Measurements from ENCODE around the gene XPC. TPM values are rescaled to one million over a fixed set of nuclear protein-coding genes. Genes with fewer than 3 reads are reported as not detected.
"Not testable (repeated sequence)": the region's sequence is repeated elsewhere in the genome, so short reads cannot be mapped to it uniquely, and the experiment has no call there.

The XPC gene
- total RNA-seq, 1 donor from 2014 or later, result 33.3 TPM

DNA sequence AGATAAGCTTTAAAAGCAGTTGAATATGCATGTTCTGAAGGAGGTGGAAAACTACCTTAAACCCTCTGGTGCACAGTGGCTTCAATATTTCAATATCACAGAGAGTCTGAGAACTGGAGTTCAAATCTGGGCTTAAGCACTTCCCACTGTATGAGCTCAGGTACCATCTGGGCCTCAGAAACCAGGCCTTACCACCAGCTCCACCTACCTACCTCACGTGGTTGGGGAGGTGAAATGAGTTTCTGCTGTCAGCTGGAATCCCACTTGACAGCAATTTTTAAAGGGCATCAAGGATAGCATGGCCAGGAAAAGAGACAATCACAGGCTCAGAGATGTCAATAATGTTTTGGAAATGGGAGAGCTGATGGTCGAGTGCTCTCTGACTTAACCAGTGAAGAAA is 58.8 kb downstream of the XPC start:
- no peak for DNase-seq (ENCODE audit: low spot score)

- DNase-seq (ENCODE audit: low spot score), result no peak
Observed at GRCh38 chr3:14118400-14119381, 59.7 kb downstream of the XPC start.

- no peak for DNase-seq (ENCODE audit: low spot score)
Observed at GRCh38 chr3:14117468-14118399, 60.7 kb downstream of the XPC start.

DNA sequence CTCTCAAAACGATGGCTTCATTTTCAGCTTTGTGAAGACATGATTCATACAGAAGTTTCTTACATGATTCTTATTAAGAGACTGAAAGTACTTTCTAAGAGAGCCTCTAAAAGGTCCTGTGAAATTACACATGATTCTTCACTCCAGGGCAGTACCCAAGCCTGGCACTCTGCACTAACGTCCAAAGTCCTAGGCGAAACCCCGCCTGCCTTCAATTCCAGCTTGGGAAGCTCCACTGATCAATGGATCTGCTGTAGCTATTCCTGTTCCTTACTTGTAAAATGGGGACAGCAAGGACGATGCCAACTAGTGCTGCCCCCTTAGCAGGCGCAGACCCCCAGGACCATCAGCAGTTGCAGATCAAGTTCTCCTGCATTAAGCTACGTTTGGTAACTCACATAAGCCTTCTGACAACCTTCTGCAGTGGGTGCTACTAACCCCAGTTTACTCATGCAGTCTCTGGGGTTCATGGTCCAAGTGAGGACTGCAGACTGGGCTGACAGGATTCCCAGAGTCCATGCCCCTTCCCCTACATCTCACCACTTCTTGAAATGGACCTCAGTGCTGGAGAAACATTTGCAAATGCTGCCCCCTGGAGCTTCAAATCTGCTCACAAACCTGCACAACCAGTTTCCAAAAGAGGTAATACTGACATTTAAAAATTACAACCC is 64.3 kb downstream of the XPC start:
- peak; percentile 61 for DNase-seq (ENCODE audit: low spot score)

GRCh38 chr3:14110699-14111098 is 67.7 kb downstream of the XPC start:
- no peak for DNase-seq (ENCODE audit: low spot score)

GRCh38 chr3:14109821-14110220 is 68.6 kb downstream of the XPC start:
- not testable (repeated sequence) for DNase-seq (ENCODE audit: low spot score)

GRCh38 chr3:14097616-14098391 is 80.6 kb downstream of the XPC start:
- no peak for DNase-seq (ENCODE audit: low spot score)

DNA sequence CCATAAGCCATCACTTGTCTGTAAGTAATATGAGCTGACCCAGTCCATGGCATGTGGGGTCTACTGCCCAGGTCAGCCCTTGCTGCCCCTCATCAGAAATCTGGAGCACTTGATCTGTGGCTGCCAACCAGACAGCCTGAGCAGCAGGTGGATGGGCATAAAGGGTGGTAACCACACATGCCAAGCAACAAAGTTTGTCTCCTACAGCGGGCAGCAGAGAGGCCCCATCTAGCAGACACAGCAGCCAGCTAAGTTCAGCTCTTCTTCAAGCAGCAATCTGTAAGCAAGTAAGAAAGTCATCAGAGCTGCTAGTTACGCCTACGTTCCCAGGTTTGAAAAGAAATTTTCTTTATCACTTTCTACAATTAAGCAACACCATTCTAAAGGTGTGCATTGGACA is 81.7 kb downstream of the XPC start:
- no peak for DNase-seq (ENCODE audit: low spot score)

Other genes with a start within 250 kb of the XPC start
- 13.2 TPM for gene CHCHD4, start 53.7 kb downstream of the XPC start, total RNA-seq
- gene TMEM43, start 53.5 kb downstream of the XPC start, total RNA-seq, result 51.2 TPM
- gene LSM3, start 216 bp upstream of the XPC start, total RNA-seq, result 11.3 TPM
- 63.2 TPM for gene SLC6A6, start 224.0 kb upstream of the XPC start, total RNA-seq

Data from mucosa of gallbladder (tissue), 1 donor.